Esophagus muscularis mucosa (tissue), 4 donors: Measurements from ENCODE around the gene AFF1. TPM values are rescaled to one million over a fixed set of nuclear protein-coding genes. Genes with fewer than 3 reads are reported as not detected.
"Not testable (repeated sequence)": the region's sequence is repeated elsewhere in the genome, so short reads cannot be mapped to it uniquely, and the experiment has no call there.

Experiments used
- DNase-seq: peaks from one replicate; pipeline ENCODE4 v3.0.0-alpha.2; 2017; ENCODE audit errors: extremely low spot score
- H3K27ac ChIP-seq, 4 donors: fragments of 200-600 bp; sonication (generic); replicated peaks in 1 of 4; 1 replicate in 3 of 4; 2 replicates in 1 of 4; pipeline ENCODE4 v1.5.1; 2016 to 2019; ENCODE audit warnings: mild to moderate bottlenecking in 1 of 4
- H3K27me3 ChIP-seq, 4 donors: fragments of 200-600 bp; sonication (generic); one replicate each; pipeline versions ENCODE4 v1.5.1 to v1.6.0; 2016 to 2019
- H3K36me3 ChIP-seq, 4 donors: fragments of 200-600 bp; sonication (generic); one replicate each; pipeline ENCODE4 v1.5.1; 2016 to 2019
- H3K4me1 ChIP-seq, 4 donors: fragments of 200-600 bp; sonication (generic); one replicate each; pipeline ENCODE4 v1.5.1; 2016 to 2019
- H3K4me3 ChIP-seq, 4 donors: fragments of 200-600 bp; sonication (generic); 1 replicate in 2 of 4; 2 replicates in 2 of 4; pipeline ENCODE4 v1.5.1; 2016 to 2019; ENCODE audit warnings: mild to moderate bottlenecking in 4 of 4, moderate library complexity in 1 of 4
- H3K9me3 ChIP-seq, 4 donors: fragments of 200-600 bp; sonication (generic); 1 replicate in 3 of 4; 2 replicates in 1 of 4; pipeline ENCODE4 v1.5.1; 2016 to 2019
- EP300 ChIP-seq: sonication (generic); formaldehyde crosslinking; IDR thresholded peaks from one replicate; pipeline ENCODE4 v1.6.1; 2017; ENCODE audit warnings: antibody characterized with exemption
- POLR2A ChIP-seq: fragments of 450-650 bp; IDR thresholded peaks from one replicate; pipeline ENCODE4 v1.6.1; 2017; ENCODE audit warnings: antibody characterized with exemption, moderate library complexity, mild to moderate bottlenecking, low read depth
- POLR2AphosphoS5 ChIP-seq, 2 donors: sonication (generic); formaldehyde crosslinking; IDR thresholded peaks; one replicate each; pipeline ENCODE4 v1.6.1; 2017; ENCODE audit warnings: antibody characterized with exemption in 2 of 2
- WGBS: methylation state at CpG from one replicate; pipeline ENCODE4 v1.1.5; 2018; 5-methylcytosine and 5-hydroxymethylcytosine counted together
- intact Hi-C: fragments of 100-400 bp; cut with DNase I; formaldehyde crosslinking; loops from one replicate; pipeline ENCODE4 v1.15.1; 2023
- total RNA-seq, 4 donors: library from RNA; depleted of rRNA; stranded (reverse); fragments of >200 nt; gene quantifications; one replicate each; pipeline versions ENCODE4 v1.1.0 to v1.2.1, GENCODE V29; 2016
- TF ChIP-seq, protein P1 (sequence below), 3 experiments: fragments of 200-600 bp in 2 of 3; fragments of 450-650 bp in 1 of 3; sonication (generic) in 2 of 3; IDR thresholded peaks; one replicate each; pipeline ENCODE4 v1.5.1; 2017 to 2019; ENCODE audit warnings: antibody characterized with exemption in 3 of 3, mild to moderate bottlenecking in 2 of 3, moderate library complexity in 1 of 3

AFF1 gene
- total RNA-seq, 4 donors from 2014 or later, result 53.6 to 85.2 (median 70.6) TPM

DNA sequence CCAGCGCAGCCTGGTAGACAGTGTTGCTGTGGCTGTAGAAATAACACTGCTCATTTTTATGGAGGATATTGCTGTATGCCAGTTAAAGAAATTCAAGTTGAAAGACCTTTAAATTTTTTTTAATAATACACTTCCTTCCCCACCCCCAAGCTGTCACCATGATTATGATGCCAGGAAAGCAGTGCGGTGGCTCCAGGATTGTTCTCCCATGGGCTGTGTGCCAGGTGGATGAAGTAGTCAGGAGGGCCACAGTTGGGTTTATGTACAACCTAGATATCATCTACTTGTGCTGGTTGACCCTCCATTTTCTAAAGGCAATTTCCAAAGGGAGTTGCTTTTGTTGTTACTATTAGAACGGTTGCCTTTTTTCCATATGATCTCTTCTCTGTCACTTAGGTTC, 136.6 kb downstream of the AFF1 start:
- H3K4me3 ChIP-seq, result no peak overlapping the region
- peaks cover 61 to 93% (median 86%) of the 10 kb centered on the region in 4 donors for H3K4me1 ChIP-seq
- no peaks in the 10 kb centered on the region for H3K9me3 ChIP-seq
- TF ChIP-seq EP300, result no peak
- H3K36me3 ChIP-seq, result peaks cover 0 to 5% (median 0%) of the 10 kb centered on the region in 4 donors
- intact Hi-C loops, result no loop called here
- WGBS, result 80% methylated on average over 3 of the region's 3 CpGs
- peak overlapping the region in 1 of 4 donors; percentile 4 for H3K27ac ChIP-seq
- DNase-seq, result no peak
- no peaks in the 10 kb centered on the region for H3K27me3 ChIP-seq

DNA sequence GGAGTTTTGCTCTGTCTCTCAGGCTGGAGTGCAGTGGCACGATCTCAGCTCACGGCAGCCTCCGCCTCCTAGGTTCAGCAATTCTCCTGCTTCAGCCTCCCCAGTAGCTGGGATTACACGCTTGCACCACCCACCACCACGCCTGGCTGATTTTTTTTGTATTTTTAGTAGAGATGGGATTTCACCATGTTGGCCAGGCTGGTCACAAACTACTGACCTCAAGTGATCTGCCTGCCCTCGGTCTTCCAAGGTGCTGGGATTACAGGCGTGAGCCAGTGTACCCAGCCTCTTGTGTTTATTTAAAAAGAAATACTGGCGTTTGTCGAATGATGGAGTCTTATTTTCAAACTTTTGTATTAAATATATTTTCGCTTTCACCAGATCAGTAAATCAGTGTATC, 137.7 kb downstream of the AFF1 start:
- H3K27me3 ChIP-seq, H3K9me3 ChIP-seq, H3K36me3 ChIP-seq, H3K4me3 ChIP-seq, intact Hi-C loops, DNase-seq: not testable (repeated sequence)
- Histone ChIP-seq H3K27ac (peak overlapping the region; percentile 55 to 73 (median 64)), H3K4me1 (peaks cover 64 to 95% (median 87%) of the 10 kb centered on the region in 4 donors)
- WGBS, result 89% methylated on average over 10 of the region's 10 CpGs

DNA sequence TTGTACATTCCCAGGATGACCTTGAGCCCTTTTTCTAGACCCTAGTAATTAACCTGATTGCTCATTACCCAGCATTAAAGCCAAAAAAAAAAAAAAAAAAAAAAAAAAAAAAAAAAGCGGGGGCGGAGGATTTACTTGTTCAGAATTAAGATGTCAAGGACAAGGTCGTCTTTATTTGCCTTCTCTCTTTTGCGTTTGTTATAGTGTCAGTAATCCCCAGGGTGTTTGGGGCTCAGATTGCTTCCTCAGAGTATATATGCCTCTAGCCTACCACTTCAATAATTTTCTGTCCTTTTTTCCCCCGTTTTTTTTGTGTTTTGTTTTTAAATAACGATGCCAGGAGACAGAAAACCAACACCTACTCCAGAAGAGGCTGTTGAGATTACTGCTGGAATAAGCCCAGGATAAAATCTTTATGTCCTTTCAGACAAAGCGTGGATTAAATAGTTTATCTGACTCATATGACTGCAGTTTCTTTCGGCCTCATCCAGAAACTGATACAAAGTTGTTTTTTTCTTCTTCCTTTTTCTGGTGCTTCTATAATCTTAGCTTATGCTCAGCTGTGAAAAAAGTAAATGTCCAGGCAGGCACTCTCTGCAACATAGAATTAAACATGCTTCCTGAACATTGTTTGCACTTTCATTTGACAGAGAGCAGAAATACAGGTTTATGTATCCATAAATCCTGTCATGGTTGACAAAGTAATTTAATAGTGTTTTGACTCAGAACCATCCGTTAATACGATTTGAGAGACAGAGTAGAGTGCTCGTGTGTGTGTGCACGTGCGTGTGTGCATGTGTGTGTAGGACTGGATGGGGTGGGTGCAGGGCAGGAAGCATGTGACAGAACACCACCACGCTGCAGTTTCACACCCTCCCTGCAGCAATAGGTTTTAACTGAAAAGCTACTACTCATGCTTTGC, 138.6 kb downstream of the AFF1 start:
- intact Hi-C loops, result no loop called here
- no peak for DNase-seq
- Histone ChIP-seq H3K27me3 (no peaks in the 10 kb centered on the region), H3K27ac (peak overlapping the region; percentile 55 to 73 (median 64)), H3K36me3 (no peaks in the 10 kb centered on the region), H3K9me3 (no peaks in the 10 kb centered on the region), H3K4me3 (peak overlapping the region in 2 of 4 donors; percentile 11 to 13), H3K4me1 (peaks cover 64 to 95% (median 88%) of the 10 kb centered on the region in 4 donors)
- TF ChIP-seq EP300 (no peak), POLR2AphosphoS5 (IDR thresholded peaks at IDR 0.05) (peak in 1 of 2 donors; percentile 29)
- 9% methylated on average over 14 of the region's 14 CpGs for WGBS

DNA sequence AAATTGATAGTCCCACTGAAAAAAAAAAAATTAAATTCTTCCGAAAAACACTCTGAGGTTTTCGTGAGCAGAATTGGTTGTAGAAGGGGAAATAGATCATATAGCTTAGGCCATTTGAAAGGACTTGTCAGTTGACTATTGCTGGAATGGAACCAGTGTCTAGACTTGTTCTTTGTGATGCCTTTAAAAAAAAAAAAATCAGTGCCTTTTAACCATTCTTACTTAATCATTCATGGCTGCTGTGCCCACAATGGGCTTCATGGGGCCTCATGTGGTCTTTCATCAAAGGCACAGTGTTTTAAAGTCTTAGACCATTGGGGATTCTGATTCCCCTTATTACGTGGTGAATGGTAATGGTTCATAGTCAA, 139.3 kb downstream of the AFF1 start:
- no peaks in the 10 kb centered on the region for H3K36me3 ChIP-seq
- peaks cover 65 to 95% (median 88%) of the 10 kb centered on the region in 4 donors for H3K4me1 ChIP-seq
- H3K9me3 ChIP-seq, result no peaks in the 10 kb centered on the region
- intact Hi-C loops, result no loop called here
- peak overlapping the region in 1 of 4 donors; percentile 11 for H3K4me3 ChIP-seq
- H3K27ac ChIP-seq, result peak overlapping the region; percentile 55 to 73 (median 64)
- no peaks in the 10 kb centered on the region for H3K27me3 ChIP-seq
- 39% methylated on average over 3 of the region's 3 CpGs for WGBS
- TF ChIP-seq, protein P1, sequence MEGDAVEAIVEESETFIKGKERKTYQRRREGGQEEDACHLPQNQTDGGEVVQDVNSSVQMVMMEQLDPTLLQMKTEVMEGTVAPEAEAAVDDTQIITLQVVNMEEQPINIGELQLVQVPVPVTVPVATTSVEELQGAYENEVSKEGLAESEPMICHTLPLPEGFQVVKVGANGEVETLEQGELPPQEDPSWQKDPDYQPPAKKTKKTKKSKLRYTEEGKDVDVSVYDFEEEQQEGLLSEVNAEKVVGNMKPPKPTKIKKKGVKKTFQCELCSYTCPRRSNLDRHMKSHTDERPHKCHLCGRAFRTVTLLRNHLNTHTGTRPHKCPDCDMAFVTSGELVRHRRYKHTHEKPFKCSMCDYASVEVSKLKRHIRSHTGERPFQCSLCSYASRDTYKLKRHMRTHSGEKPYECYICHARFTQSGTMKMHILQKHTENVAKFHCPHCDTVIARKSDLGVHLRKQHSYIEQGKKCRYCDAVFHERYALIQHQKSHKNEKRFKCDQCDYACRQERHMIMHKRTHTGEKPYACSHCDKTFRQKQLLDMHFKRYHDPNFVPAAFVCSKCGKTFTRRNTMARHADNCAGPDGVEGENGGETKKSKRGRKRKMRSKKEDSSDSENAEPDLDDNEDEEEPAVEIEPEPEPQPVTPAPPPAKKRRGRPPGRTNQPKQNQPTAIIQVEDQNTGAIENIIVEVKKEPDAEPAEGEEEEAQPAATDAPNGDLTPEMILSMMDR (IDR thresholded peaks at IDR 0.05), result no peak
- TF ChIP-seq POLR2A, result no peak
- TF ChIP-seq EP300, result no peak
- no peak for TF ChIP-seq POLR2AphosphoS5 (IDR thresholded peaks at IDR 0.05)
- no peak for DNase-seq

DNA sequence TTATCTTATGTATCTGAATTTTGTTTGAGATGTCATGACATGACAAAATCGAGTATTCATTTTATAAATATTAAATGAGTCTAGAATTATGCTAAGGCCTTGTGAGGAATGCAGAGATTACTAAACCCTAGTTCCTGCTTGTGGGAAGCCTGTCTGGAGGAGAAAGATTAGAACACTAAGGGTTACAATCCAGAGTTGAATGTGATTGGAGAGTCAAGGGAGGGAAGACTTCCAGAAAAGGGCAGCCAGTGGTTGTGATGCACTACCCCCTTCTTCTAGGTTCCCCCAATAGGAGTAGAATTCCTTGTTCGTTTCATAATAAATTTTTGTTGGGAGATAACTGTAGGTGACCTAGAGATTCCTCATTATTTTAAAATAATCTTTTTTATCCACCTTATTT, 141.1 kb downstream of the AFF1 start:
- Histone ChIP-seq H3K36me3 (no peaks in the 10 kb centered on the region), H3K27ac (peak overlapping the region in 3 of 4 donors; percentile 79 to 83 (median 82)), H3K9me3 (no peaks in the 10 kb centered on the region), H3K4me3 (no peak overlapping the region), H3K4me1 (peaks cover 75 to 98% (median 95%) of the 10 kb centered on the region in 4 donors), H3K27me3 (no peaks in the 10 kb centered on the region)
- TF ChIP-seq POLR2A, result no peak
- TF ChIP-seq POLR2AphosphoS5 (IDR thresholded peaks at IDR 0.05), result no peak
- no peak for TF ChIP-seq EP300
- DNase-seq, result no peak
- intact Hi-C loops, result no loop called here
- 52% methylated on average over 2 of the region's 2 CpGs for WGBS

DNA sequence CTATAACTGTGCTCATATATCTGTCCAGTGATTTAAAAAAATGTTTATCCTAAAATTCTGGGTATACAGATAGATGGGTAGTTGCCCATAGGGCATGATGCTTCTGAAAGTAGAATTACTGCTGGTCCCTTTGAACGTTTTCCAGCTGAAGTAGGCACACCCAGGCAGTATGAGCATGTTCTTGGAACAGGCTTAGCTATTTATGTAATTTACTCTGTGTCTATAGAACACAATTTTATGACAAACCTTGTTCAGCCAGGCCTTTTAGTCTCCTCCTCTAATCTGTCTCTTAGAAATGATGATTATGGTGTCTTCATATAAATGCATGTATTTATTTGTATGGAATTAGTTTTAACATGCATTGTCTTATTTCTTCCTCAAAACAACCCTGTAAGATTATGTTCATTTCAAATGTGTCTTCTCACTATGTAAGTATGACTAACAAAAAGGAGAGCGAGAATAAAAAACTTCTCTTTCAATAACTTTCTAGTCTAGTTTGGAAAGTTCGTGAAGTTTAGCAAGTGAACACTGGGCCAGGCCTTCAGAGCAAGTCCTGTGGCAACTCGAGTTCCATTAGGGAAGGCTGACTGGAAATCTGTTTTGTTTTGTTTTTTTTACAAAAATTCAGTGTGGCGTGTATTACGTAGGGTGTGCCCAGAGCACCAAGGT, 142.0 kb downstream of the AFF1 start:
- DNase-seq, result no peak
- Histone ChIP-seq H3K27ac (peak overlapping the region; percentile 79 to 84 (median 82)), H3K4me1 (peaks cover 83 to 99% (median 96%) of the 10 kb centered on the region in 4 donors), H3K9me3 (no peaks in the 10 kb centered on the region), H3K4me3 (no peak overlapping the region), H3K36me3 (no peaks in the 10 kb centered on the region), H3K27me3 (no peaks in the 10 kb centered on the region)
- TF ChIP-seq POLR2AphosphoS5 (IDR thresholded peaks at IDR 0.05) (peak in 1 of 2 donors; percentile 22), POLR2A (no peak)
- TF ChIP-seq, protein P1 (IDR thresholded peaks at IDR 0.05), result no peak
- intact Hi-C loops, result no loop called here
- WGBS, result 82% methylated on average over 6 of the region's 6 CpGs
